HG02678 (cell line): ENCODE results near the gene NKD2.
"Not testable (repeated sequence)": the region's sequence is repeated elsewhere in the genome, so short reads cannot be mapped to it uniquely, and the experiment has no call there.

Experiments used
- ATAC-seq: cut with Tn5 transposase; IDR thresholded peaks from one replicate; pipeline ENCODE4 v1.9.1; 2021; ENCODE audit warnings: mild to moderate bottlenecking, moderate library complexity; ENCODE audit not compliant: unreplicated experiment

NKD2 gene

DNA sequence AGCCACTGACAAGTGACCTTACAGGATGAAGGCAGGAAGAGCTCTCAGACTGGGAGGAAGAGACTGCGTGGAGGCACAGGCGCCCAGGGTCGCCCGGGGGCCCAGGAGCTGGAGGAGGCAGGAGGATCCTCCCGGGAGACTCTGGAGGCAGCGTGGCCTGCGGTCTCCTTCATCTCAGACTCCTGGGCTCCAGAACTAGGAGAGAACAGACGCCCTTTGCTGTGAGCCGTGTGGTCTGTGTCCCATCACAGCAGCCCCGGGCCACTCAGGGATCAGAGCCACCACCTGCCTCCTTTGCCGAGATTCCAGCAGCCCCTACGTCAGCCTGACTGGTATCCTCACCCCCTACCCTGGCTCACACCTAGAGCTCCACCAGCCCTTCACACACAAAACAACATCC lies 58.1 kb downstream of the NKD2 start:
- no peak for ATAC-seq

DNA sequence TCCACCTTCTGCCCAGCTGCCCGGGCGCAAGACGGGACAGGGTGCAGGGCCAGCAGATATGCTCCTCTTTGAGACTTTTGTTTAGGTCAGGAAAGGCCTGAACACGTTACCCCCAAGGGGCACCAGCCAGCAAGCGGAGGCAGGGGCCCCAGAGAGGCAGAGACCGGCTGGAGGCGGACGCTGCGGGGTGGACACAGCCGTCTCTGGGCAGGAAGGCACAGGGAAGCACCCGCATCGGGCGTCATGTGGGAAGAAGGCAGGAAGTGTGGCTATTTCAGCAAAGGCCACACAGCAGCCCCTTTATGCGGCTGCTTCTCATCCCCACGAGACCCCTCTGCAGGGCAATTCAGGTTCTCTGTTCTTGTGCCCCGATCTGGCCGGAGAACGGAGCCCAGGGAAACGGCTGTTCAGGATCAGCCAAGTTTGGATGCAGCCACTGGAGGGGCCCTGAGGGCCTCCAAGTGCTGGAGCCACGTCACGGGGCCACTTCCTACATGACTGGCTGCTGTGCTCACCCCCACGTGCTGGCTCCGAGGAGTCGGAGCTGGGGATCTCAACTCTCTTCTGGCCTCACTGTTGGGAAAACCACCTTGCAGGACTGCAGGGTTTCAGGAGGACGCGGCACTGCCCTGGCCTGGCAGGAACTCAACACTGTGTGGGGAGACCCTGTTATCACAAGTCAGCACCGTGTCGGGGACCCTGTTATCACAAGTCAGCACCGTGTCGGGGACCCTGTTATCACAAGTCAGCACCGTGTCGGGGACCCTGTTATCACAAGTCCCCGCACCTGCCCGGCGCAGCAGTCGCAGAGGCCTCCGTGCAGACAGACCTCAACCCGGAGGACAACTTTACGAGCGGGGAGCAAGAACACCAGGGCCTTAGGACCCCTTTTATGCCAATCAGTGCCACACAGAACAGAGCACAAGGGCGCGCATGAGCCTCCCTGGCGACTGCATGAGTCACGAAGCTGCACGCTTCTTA lies 58.8 kb downstream of the NKD2 start:
- no peak for ATAC-seq

DNA sequence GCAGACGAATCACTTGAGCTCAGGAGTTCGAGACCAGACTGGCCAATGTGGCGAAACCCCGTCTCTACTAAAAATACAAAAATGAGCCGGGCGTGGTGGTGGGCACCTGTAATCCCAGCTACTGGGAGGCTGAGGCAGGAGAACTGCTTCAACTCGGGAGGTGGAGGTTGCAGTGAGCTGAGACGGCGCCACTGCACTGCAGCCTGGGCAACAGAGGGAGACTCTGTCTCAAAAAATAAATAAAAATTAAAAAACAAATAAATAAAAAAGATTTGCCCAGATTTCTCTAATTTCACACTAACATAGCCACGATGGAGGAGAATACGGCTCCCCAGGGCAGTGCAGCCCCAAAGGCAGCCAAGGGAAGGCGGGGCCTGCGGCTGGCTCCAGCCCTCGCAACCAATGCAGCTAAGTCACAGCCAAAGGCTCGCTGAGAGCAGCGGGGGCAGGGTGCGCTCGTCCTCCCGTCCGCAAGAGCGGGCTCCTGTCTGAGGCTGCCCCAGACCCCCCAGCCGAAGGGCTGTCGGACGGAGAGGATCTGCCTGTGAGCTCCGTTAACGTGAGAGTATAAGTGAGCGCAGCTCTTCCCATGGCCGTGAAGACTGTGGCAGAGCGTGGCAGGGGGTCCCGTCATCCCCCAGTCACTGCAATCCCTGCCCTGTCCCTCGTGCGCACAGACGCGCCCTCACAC lies 59.7 kb downstream of the NKD2 start:
- no peak for ATAC-seq

DNA sequence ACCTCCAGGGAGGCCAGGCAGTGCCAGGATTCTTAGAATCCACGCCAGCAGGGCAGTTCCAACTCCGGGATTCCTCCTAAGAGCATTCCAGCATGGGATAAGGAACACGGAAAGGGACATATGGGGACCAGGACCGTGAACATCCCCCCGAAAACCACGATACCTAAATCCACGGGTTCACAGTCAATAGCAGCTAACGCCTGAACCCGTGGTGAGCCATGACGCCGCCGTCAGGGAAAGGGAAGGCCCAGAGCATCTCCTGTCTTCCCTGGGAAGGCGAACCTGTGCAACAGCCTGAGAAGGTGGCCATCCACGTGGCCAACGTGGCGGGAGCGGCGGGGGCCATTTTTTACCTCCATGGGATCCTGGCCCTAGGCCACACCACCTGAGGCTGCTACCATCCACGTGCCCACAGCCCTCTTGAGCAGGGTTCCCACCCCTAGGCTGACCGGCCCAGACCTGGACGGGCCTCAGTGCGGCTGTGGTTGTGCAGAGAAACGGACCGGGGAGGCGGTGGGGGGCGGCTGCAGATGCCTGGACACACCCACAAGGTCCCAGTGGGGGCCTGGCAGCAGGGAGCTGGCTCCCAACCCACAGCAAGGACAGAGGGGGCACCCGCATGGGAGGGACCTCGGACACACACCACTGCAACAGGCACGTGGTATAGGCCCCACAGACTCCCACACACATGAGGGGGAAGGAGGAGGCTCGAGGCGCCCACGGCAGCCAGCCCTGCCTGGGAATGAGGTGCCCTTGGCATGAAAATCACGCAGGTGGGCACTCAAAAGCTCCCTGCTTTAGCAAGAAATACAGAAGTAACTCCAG lies 60.5 kb downstream of the NKD2 start:
- ATAC-seq: no peak

DNA sequence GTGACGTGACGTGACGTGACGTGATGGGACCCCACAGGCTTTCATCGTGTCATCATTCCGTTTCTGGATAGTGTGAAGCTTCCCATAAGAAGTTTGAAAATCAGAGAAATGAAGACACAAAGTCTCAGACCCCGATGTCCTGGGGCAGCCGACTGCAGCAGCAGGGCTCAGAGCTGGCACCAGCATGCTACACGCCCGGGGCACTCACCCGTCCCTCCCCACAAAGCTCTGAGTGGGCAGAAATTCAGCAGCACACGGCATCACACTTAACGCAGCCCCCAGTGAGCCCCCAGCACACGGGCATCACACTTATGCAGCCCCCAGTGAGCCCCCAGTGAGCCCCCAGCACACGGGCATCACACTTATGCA lies 61.1 kb downstream of the NKD2 start:
- no peak for ATAC-seq

DNA sequence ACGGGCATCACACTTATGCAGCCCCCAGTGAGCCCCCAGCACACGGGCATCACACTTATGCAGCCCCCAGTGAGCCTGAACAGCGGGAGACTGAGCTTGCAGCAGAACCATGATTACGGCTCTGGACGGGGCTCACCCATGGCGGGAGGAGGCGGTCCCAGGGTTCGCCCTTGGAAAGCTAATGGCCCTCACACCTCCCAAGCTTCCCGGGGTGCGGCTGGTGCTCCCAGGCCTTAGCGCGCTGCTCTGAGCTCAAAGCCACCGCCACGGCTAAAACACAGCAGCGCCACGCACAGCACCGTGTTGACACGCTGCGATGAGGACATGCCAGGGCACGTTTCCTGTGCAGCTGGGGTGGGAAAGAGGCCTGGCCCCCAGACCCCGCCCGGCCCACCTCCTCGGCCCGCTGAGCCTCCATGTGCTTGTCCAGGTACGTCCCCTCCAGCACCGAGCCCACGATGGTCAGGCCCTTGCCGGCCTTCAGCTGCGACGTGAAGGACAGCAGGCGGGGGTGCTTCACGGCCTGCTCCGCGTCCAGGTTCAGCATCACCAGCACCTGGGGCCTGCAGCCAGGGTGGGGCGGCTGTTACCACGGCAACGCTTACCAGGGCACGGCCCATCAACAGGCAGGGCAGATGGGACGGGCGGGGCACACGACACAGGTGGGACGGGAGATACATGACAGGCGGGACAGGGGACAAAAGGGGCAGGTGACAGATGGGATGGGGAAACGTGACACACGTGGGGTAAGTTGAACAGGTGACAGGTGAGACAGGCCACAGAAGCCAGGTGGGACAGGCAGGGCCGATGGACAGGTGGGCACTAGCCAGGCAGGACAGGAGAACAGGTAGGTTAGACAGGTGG lies 64.9 kb downstream of the NKD2 start:
- ATAC-seq: no peak

DNA sequence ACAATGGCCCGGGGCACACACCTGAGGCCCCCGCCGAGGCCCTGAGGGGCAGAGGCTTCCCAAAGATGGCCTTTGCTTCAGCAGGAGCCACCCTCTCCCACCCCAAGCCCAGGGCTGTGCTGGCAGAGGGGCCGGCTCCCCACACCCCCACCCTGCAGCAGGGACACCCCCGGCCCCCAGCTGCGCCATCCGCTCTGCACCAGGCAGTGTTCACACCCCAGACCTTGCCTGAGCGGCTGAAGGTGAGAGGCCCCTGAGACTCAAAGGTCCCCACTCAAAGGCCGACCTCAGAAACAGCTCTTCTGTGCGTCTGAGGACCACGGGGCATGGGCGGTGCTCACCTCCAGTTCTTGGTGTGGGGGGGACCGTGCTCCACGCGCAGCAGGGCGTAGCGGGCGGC lies 65.6 kb downstream of the NKD2 start:
- no peak for ATAC-seq

DNA sequence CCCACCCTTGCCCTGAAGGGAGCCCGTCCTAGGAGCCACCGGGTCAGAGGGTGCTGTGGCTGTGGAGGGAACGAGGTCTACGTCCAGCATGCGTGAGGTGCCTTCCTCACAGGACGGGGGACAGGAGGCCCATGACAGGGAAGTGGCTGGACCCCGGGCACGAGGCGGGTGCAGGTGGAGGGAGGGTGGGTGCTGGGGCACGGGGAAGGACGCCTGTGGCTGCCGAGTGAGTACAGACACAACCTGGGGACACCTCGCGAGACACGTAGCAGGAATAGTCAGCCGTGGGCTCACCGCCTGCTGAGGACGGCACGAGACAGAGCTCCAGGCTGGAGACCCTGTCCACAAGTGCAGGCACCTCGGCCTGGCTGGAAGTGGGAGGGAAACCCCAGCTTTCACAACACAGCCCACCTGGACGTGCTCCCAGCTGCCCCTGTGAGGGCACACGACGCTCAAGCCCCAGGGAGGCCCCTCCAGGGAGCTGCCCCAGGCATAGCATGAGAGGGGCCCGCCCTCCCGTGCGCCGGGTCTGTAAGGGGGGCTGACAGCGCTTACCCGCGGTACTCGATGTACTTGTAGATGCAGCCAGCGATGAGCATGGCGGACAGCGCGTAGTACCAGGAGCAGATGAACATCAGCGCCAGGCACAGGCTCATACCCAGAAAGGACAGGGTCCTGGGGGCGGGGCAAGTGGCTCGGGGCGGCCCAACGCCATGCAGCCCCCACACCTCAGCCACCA lies 66.4 kb downstream of the NKD2 start:
- no peak for ATAC-seq

DNA sequence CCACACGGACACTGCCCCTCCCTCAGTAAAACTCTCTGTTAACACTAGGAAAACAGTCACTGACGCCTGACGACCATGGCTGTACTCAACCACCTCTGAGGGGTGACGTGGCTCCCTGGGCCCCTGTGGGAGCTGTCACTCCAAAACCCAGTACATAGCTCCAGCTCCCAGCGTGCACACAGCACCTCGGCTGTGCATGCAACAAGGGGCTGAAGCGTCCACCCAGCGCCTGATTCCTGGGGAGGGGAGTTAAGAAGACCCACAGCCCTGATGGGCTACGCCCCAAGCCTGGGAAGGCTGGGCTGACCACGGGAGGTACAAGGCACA lies 66.9 kb downstream of the NKD2 start:
- ATAC-seq: no peak

DNA sequence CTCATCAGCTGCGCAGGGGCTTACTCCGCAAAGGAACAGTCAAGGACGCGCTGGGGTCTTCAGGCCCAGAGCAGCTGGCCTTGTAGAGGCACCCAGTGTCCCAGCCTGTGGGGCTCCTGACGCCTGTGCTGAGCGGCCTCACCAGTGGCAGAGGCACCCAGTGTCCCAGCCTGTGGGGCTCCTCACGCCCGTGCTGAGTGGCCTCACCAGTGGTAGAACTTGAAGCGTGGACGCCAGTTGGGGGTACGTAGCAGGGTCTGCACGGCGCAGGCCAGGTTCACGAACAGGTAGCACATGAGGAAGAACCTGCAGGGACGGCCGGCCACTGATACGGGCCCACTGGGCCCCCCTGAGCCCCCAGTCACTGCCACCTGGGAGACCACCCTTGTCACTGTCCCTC lies 67.3 kb downstream of the NKD2 start:
- no peak for ATAC-seq

DNA sequence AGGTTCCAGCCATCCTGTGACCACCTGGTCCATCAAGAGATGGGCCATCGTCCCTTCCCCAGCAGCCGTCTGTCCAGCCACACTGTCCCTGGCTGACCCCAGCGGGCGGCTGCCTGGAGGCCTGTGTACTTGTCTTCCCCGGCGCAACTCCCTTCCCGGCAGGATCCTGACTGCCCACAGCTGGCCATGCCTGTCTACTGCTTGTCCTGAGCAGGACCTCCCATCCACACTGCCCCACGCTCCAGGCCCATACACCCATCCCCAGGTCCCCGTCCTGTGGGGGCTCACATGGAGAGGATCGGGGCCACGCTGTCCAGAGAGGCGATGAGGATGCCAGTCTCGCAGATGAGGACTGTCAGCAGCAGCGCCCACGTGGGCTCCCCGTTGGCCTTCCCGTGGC lies 67.8 kb downstream of the NKD2 start:
- ATAC-seq: no peak

DNA sequence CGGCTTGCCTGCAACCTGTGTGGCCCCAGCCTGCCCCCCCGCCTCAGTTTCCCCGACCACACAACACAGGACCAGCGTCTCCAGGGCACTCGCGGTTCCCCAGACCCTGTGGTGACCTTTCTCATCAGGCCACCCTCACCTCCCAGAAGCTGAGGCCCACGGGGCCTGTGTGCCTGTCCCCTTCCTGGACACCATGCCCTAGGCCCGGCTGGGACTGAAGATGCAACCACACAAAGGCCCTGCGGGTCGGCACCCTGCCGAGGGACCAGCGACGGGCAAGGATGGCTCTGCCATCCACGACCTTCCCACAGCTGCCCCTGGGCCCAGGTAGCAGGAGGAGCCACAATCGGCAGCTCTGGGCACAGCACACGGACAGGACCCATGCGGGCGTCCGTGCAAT lies 68.4 kb downstream of the NKD2 start:
- ATAC-seq: no peak

DNA sequence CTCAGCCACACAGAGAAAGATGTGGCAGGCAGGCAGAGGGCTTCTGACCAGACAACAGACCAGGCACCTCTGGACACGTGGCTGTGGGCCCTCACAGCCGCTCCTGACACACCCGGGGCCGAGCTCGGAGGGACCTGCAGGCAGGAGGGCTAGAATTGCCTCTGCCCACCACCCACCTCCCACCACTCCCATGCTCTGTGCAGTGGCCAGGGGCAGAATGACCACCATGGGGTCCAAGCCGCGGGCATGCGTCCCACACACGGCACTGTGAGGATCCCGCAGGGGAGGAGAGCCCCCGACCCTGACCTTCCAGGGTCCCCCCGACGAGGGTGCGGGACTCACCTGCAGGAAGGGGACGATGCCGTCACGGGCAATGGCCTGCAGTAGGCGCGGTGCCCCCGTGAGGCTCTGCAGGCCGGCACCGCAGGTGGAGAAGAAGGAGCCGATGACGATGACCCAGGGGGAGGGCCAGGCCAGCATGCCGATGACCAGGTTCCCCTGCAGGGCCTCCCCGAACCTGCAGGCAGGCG lies 69.0 kb downstream of the NKD2 start:
- no peak for ATAC-seq

DNA sequence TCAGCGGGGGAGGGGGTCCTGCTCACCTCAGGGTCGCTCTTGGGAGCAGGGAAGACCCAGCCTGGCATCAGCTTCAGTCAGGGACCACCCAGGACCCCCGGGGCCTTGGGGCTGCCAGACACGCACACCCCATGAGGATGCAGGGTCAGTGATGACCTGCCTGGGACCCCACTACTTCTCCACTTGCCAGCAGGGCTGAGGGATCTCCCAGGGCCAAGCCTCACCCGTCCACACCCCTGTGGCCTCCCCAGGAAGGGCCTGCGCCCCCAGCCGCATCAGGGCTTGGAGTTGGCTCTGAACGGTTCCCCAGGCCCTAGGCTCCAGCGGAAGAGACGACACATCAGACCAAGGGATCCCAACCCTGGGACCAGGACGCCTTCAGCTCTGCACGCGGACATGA lies 69.6 kb downstream of the NKD2 start:
- ATAC-seq: no peak

DNA sequence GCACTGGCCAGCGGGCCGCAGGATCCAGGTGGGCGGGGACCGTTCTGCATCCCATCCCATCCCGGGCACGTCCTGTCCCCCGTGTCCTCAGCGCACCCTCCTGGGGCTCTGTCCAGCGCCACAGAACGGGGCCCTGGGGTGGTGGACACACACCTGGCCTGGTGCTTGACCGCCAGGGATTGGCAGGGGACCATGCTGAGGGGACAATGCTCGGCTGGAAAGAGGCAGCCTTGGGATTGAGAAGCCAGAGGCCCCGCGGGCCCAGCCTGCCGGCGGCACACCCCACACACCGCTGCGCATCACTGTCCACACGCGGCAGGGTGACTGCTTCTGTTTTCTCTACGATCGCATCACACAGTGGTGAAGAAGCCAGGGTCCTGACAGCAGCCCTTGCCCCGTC lies 70.2 kb downstream of the NKD2 start:
- no peak for ATAC-seq

DNA sequence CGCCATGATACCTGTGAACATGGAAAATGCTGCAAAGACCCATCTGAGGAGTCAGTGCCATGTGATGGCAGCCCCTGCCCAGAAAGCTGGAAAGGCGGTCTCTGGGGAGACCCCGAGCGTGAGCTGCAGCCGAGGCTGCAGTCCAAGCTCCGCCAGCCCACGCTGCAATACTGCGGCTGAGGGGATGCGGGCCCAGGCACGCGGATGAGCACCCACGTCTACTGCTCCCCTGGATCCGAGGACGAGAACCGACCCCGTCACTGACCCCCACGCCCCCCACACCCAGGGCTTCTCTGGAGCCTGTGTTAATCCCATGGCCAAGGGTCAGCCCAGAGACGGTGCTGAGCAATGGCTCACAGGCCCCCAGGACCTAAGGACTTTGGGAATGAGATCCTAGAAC lies 70.9 kb downstream of the NKD2 start:
- no peak for ATAC-seq

DNA sequence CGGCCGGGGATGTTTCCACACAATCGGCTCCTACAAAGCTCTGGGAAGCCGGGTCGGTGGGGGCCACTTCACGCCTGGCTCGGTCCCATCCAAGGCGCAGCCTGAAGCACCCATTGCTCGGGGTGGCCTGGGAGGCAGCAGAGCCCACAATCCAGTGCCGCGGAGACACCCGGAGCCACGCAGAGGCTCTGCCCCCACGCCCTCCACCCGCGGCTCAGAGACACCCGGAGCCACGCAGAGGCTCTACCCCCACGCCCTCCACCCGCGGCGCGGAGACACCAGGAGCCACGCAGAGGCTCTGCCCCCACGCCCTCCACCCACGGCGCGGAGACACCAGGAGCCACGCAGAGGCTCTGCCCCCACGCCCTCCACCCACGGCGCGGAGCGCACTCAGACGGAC lies 71.4 kb downstream of the NKD2 start:
- ATAC-seq: no peak

DNA sequence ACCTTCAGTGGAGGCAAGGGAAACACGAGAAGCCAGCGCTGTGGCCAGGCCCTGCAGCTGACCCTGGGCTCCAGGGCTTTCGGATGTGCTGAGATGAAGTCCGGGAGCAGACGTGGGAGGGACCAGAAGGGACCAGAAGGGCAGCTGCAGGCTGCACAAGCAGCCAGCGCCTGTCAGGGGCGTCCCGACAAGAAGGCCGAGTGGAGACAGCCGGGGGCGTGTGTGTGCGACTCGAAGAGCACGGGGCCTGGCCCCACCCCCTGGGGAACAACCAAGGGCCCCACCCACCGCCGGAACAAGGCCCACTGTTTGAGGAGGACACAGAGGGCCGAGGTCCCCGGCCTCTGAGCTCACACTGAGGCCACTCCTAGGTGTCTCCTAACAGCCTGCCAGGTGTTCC lies 71.8 kb downstream of the NKD2 start:
- ATAC-seq: no peak

DNA sequence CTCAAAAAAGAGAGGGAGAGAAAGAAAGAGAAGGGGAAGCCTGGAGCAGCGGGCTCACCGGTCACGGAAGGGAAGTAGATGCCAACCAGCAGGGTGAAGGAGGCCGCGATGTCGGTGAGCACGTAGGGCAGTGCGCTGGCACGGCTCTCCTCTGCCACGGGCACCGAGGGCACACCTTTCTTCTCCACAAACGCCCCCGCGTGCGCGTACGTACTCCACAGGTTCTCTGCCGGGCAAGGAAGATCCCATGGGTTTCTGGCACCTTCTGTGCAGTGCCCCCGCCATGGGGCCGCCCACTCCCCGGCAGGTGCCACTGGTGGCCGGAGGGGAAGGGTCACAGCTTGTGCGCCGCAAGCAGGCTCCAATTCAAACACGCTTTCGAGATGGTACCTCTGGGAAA lies 72.9 kb downstream of the NKD2 start:
- no peak for ATAC-seq

DNA sequence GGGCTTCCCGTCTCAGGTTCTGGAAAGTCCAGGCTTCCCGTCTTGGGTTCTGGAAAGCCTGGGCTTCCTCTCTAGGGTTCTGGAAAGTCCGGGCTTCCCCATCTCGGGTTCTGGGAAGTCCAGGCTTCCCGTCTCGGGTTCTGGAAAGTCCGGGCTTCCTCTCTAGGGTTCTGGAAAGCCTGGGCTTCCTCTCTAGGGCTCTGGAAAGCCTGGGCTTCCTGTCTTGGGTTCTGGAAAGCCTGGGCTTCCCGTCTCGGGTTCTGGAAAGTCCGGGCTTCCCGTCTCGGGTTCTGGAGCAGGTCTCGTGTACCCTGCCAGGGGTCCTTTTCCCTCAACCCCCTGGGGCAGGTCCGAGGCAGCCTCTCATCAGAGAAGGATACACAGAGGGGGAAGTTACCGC lies 74.4 kb downstream of the NKD2 start:
- ATAC-seq: not testable (repeated sequence)
